ENCODE data around the gene PEDS1. TPM values are rescaled to one million over a fixed set of nuclear protein-coding genes. Genes with fewer than 3 reads are reported as not detected.

The PEDS1 gene
- total and polyA plus RNA-seq, 10 of the 15 experiments (the other 5 are each of a cell fraction or from before 2014, with no cell fraction given), result 1.7 to 25.6 (median 16.8) TPM

GRCh38 chr20:50110141-50111047, 43.1 kb downstream of the PEDS1 start:
- Histone ChIP-seq H3K4me2 (ENCODE audit: control insufficient read depth, insufficient read depth) (peak overlapping the region; percentile 91), H3K4me1 (ENCODE audit: control insufficient read depth, insufficient read depth, low read length) (peaks cover 44% of the 10 kb centered on the region), H4K20me1 (ENCODE audit: control insufficient read depth, insufficient read depth) (peaks cover 14% of the 10 kb centered on the region), H3K79me2 (ENCODE audit: control insufficient read depth, insufficient read depth, low read length) (peaks cover 92% of the 10 kb centered on the region), H3K4me3 (peak overlapping the region; percentile 93), H3K27me3 (replicated peaks in 1 of 2; ENCODE audit: control insufficient read depth in 2 of 2, insufficient read depth in 2 of 2, low read length in 1 of 2) (no peaks in the 10 kb centered on the region), H3K27ac (ENCODE audit: control insufficient read depth, insufficient read depth) (peak overlapping the region; percentile 87), H3K9ac (ENCODE audit: control insufficient read depth, insufficient read depth, low read length) (peak overlapping the region; percentile 94; the same call in 1 of the 2 replicates), H2AFZ (ENCODE audit: control insufficient read depth, low read depth, low read length) (no peak overlapping the region), H3K36me3 (ENCODE audit: control insufficient read depth in 2 of 2, insufficient read depth in 2 of 2, low read length in 1 of 2) (0 out of 4 replicates have a peak, but pooled peaks cover 0 to 3% of the 10 kb centered on the region in 2 experiments), H3K9me3 (replicated peaks; ENCODE audit: control insufficient read depth, insufficient read depth, low read length) (no peaks in the 10 kb centered on the region)
- ChIA-PET RAD21 (ENCODE audit: unreplicated experiment) (interaction anchor here (0.9 to 2.5 kb wide), 5 partner anchors 10 to 59 kb away, joined by 3 to 9 read pairs (median 4); partner anchors contain the start of gene PEDS1), SMC1A (ENCODE audit: uncharacterized antibody, unreplicated experiment) (interaction anchor here (1.0 to 3.3 kb wide), 11 partner anchors 7 to 59 kb away, joined by 3 to 13 read pairs (median 4); partner anchors contain the start of gene PEDS1), CTCF (interaction anchor here (0.9 to 4.7 kb wide), 15 partner anchors 10 to 368 kb away, joined by 3 to 21 read pairs (median 4); partner anchors contain the start of gene PEDS1), POLR2A (interaction anchor here (0.5 to 1.2 kb wide), 7 partner anchors 9 to 632 kb away, joined by 3 to 5 read pairs (median 4); no protein-coding TSS in a partner anchor)
- ATAC-seq (peak; percentile 55), FAIRE-seq (peak; percentile 69), DNase-seq (ENCODE audit: low read depth, low spot score) (peak; percentile 52)
- in situ Hi-C loops (cut with MboI) (no loop called here), intact Hi-C loops (cut with micrococcal nuclease; ENCODE audit: unreplicated experiment) (loop anchor here (5.0 kb wide), 1 partner anchor 42 kb away; the partner anchor contains the start of gene PEDS1)
- 1% methylated on average over 4 of the region's 4 CpGs for WGBS (ENCODE audit: insufficient coverage, insufficient replicate concordance, low lambda C conversion rate, missing lambda C conversion rate)
- BruUV-seq (replicated peaks), result no TSS peak
- peak; percentile 35 for TF ChIP-seq PBX3 (IDR thresholded peaks at IDR 0.05; ENCODE audit: insufficient replicate concordance, low read depth, low read length)
- TF ChIP-seq YY1 (IDR thresholded peaks at IDR 0.05; ENCODE audit: low read depth, low read length), result no peak
- 0 out of 2 replicates have a peak, but pooled peaks have one; percentile 33 for TF ChIP-seq TCF12 (IDR thresholded peaks at IDR 0.05; ENCODE audit: low read depth, low read length)
- peak; percentile 65; the same call in 1 of the 2 replicates for TF ChIP-seq SPI1 (IDR thresholded peaks at IDR 0.05; ENCODE audit: borderline replicate concordance, insufficient read depth, low read depth, low read length)
- TF ChIP-seq, protein P1, sequence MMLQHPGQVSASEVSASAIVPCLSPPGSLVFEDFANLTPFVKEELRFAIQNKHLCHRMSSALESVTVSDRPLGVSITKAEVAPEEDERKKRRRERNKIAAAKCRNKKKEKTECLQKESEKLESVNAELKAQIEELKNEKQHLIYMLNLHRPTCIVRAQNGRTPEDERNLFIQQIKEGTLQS (IDR thresholded peaks at IDR 0.05; ENCODE audit: borderline replicate concordance, extremely low read depth, low read depth, low read length), result no peak
- no peak for TF ChIP-seq RCOR1 (conservative IDR thresholded peaks at IDR 0.05; ENCODE audit: low read depth, low read length)
- TF ChIP-seq IKZF2 (IDR thresholded peaks at IDR 0.05), result peak; percentile 54 to 63; a peak in 2 of 4 replicates
- TF ChIP-seq ZNF687 (IDR thresholded peaks at IDR 0.05), result no peak
- TF ChIP-seq CBFB (IDR thresholded peaks at IDR 0.05; ENCODE audit: low read depth), result no peak
- TF ChIP-seq, protein P2, sequence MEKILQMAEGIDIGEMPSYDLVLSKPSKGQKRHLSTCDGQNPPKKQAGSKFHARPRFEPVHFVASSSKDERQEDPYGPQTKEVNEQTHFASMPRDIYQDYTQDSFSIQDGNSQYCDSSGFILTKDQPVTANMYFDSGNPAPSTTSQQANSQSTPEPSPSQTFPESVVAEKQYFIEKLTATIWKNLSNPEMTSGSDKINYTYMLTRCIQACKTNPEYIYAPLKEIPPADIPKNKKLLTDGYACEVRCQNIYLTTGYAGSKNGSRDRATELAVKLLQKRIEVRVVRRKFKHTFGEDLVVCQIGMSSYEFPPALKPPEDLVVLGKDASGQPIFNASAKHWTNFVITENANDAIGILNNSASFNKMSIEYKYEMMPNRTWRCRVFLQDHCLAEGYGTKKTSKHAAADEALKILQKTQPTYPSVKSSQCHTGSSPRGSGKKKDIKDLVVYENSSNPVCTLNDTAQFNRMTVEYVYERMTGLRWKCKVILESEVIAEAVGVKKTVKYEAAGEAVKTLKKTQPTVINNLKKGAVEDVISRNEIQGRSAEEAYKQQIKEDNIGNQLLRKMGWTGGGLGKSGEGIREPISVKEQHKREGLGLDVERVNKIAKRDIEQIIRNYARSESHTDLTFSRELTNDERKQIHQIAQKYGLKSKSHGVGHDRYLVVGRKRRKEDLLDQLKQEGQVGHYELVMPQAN (conservative IDR thresholded peaks at IDR 0.05), result no peak
- 0 out of 2 replicates have a peak, but pooled peaks have one; percentile 45 for TF ChIP-seq RELB (IDR thresholded peaks at IDR 0.05; ENCODE audit: low read depth)

Measured in GM12878 (cell line).